ENCODE data around the gene CEMIP. TPM values are rescaled to one million over a fixed set of nuclear protein-coding genes. Genes with fewer than 3 reads are reported as not detected.

Gene CEMIP
- total and polyA plus RNA-seq, 2 of the 4 experiments (the other 2 are of a cell fraction): 63.8 to 78.0 TPM

GRCh38 chr15:80946576-80946975 lies 167.4 kb downstream of the CEMIP start:
- no peak overlapping the region for H2AK5ac ChIP-seq (ENCODE audit: low read depth, low read length)
- H3K4ac ChIP-seq (ENCODE audit: low read depth, low read length): no peak overlapping the region
- no peaks in the 10 kb centered on the region for H3K79me1 ChIP-seq (ENCODE audit: low read depth in 1 of 2, low read length in 2 of 2)
- in situ Hi-C loops (cut with MboI; ENCODE audit: low sequenced_read_pairs): no loop called here
- H2BK20ac ChIP-seq (ENCODE audit: low read depth, low read length): no peak overlapping the region
- no peak overlapping the region for H2BK15ac ChIP-seq (ENCODE audit: low read depth, low read length)
- no peak overlapping the region for H3K23ac ChIP-seq (ENCODE audit: low read depth, low read length)
- no peak overlapping the region for H3K4me3 ChIP-seq (ENCODE audit: insufficient read depth, low read depth, low read length)
- H3K56ac ChIP-seq (ENCODE audit: extremely low read depth, insufficient read depth, low read length): no peak overlapping the region
- dilution Hi-C loops (cut with HindIII; ENCODE audit: low sequenced_read_pairs, unreplicated experiment): no loop called here
- no peaks in the 10 kb centered on the region for H3K4me1 ChIP-seq (ENCODE audit: control insufficient read depth, insufficient read depth, low read length)
- intact Hi-C loops (cut with micrococcal nuclease): no loop called here
- H3K27ac ChIP-seq (ENCODE audit: insufficient read depth, low read length): no peak overlapping the region
- H4K8ac ChIP-seq (ENCODE audit: low read depth in 2 of 2, low read length in 2 of 2): no peak overlapping the region
- peaks cover 5% of the 10 kb centered on the region; the same call in 1 of the 2 replicates for H3K9me1 ChIP-seq (ENCODE audit: insufficient read depth, low read length)
- no peak overlapping the region for H3K14ac ChIP-seq (replicated peaks; ENCODE audit: low read depth, low read length)
- no peak overlapping the region for H2AFZ ChIP-seq (replicated peaks; ENCODE audit: low read length, poor library complexity)
- TF ChIP-seq FOS (IDR thresholded peaks at IDR 0.05; ENCODE audit: low read depth, low read length): no peak
- TF ChIP-seq SMC3 (IDR thresholded peaks at IDR 0.05; ENCODE audit: low read depth, low read length): no peak
- TF ChIP-seq NFE2L2 (IDR thresholded peaks at IDR 0.05; ENCODE audit: low read depth, low read length): no peak
- no peak for TF ChIP-seq RCOR1 (IDR thresholded peaks at IDR 0.05; ENCODE audit: insufficient replicate concordance, low read length)
- TF ChIP-seq BHLHE40 (IDR thresholded peaks at IDR 0.05; ENCODE audit: low read depth, low read length): no peak
- TF ChIP-seq ELK1 (IDR thresholded peaks at IDR 0.05; ENCODE audit: borderline replicate concordance, low read depth, low read length): no peak
- TF ChIP-seq POLR2A (IDR thresholded peaks at IDR 0.05; ENCODE audit: low read depth, low read length): no peak
- TF ChIP-seq CHD1 (IDR thresholded peaks at IDR 0.05; ENCODE audit: low read depth, low read length): no peak
- TF ChIP-seq CTCF (conservative IDR thresholded peaks at IDR 0.05; ENCODE audit: low read depth, low read length): no peak
- no peak for TF ChIP-seq MAFK (IDR thresholded peaks at IDR 0.05; ENCODE audit: low read depth, low read length)
- no peak for TF ChIP-seq MAZ (IDR thresholded peaks at IDR 0.05; ENCODE audit: borderline replicate concordance, low read depth, low read length)
- no peak for TF ChIP-seq USF2 (IDR thresholded peaks at IDR 0.05; ENCODE audit: low read depth, low read length)
- TF ChIP-seq RAD21 (IDR thresholded peaks at IDR 0.05; ENCODE audit: low read length): no peak
- no peak for TF ChIP-seq RFX5 (IDR thresholded peaks at IDR 0.05; ENCODE audit: low read depth, low read length)
- no peak for TF ChIP-seq CEBPB (IDR thresholded peaks at IDR 0.05; ENCODE audit: low read depth, low read length)
- TF ChIP-seq MXI1 (IDR thresholded peaks at IDR 0.05; ENCODE audit: borderline replicate concordance, low read depth, low read length): no peak
- H2AK9ac ChIP-seq (replicated peaks; ENCODE audit: low read depth, low read length, poor library complexity): no peak overlapping the region
- no peaks in the 10 kb centered on the region for H3K9me3 ChIP-seq (ENCODE audit: control insufficient read depth, insufficient read depth, low read length)
- POLR2A ChIA-PET (ENCODE audit: unreplicated experiment): no interaction called here
- H2BK5ac ChIP-seq (ENCODE audit: low read depth, low read length, poor library complexity, severe bottlenecking): no peak overlapping the region
- ATAC-seq (ENCODE audit: low read depth): no peak
- no TSS peak for BruUV-seq (replicated peaks)
- 100% methylated on average over 2 of the region's 8 CpGs; no CpG with 5 or more reads in 1 of the 2 experiments for WGBS, 2 experiments (ENCODE audit: extremely low coverage in 2 of 2, insufficient read length in 1 of 2)
- H3K9ac ChIP-seq (ENCODE audit: low read depth, low read length): no peak overlapping the region
- H4K20me1 ChIP-seq (ENCODE audit: insufficient read depth, low read length): peaks cover 40% of the 10 kb centered on the region
- peaks cover 92% of the 10 kb centered on the region for H3K36me3 ChIP-seq (ENCODE audit: control insufficient read depth, insufficient read depth, low read length)
- no peaks in the 10 kb centered on the region for H3K27me3 ChIP-seq (ENCODE audit: control insufficient read depth, insufficient read depth, low read length)
- DNase-seq: no peak
- H4K5ac ChIP-seq (ENCODE audit: low read depth, low read length): no peak overlapping the region
- CTCF ChIA-PET: no interaction called here
- H3K18ac ChIP-seq (ENCODE audit: low read depth, low read length): no peak overlapping the region
- H4K91ac ChIP-seq (ENCODE audit: insufficient read depth, low read depth, low read length): no peak overlapping the region
- H2BK120ac ChIP-seq (ENCODE audit: low read depth, low read length): no peak overlapping the region
- no peak overlapping the region for H3K4me2 ChIP-seq (ENCODE audit: low read depth, low read length)

All from IMR-90 (cell line).